ENCODE measurements around the gene AAK1.
A peak's percentile ranks its signal among the peaks of the same experiment; 100 is the strongest.

AAK1 gene

GRCh38 chr2:69518841-69519240 lies 124.7 kb downstream of the AAK1 start:
- Histone ChIP-seq H3K27ac (no peak overlapping the region), H3K4me1 (peaks cover 0 to 12% (median 5%) of the 10 kb centered on the region in 4 donors), H3K4me3 (no peak overlapping the region), H3K9me3 (no peaks in the 10 kb centered on the region), H3K36me3 (peaks cover 59 to 78% (median 66%) of the 10 kb centered on the region in 3 donors), H3K27me3 (no peaks in the 10 kb centered on the region)
- no peak for TF ChIP-seq CTCF (IDR thresholded peaks at IDR 0.05)
- intact Hi-C loops (cut with DNase I; ENCODE audit: low total_unique reads): no loop called here
- no peak for DNase-seq

- H3K4me1 ChIP-seq: peaks cover 0 to 12% (median 5%) of the 10 kb centered on the region in 4 donors
- no peaks in the 10 kb centered on the region for H3K27me3 ChIP-seq
- peaks cover 59 to 75% (median 71%) of the 10 kb centered on the region in 3 donors for H3K36me3 ChIP-seq
- no peak overlapping the region for H3K27ac ChIP-seq
- no peaks in the 10 kb centered on the region for H3K9me3 ChIP-seq
- no peak overlapping the region for H3K4me3 ChIP-seq
- intact Hi-C loops (cut with DNase I; ENCODE audit: low total_unique reads): no loop called here
- no peak for TF ChIP-seq CTCF (IDR thresholded peaks at IDR 0.05)
- no peak for DNase-seq
These were observed 126.1 kb downstream of the AAK1 start for GRCh38 chr2:69517410-69517809.

GRCh38 chr2:69514819-69515218 lies 128.7 kb downstream of the AAK1 start:
- DNase-seq: no peak
- H3K36me3 ChIP-seq: peaks cover 60 to 77% (median 71%) of the 10 kb centered on the region in 3 donors
- intact Hi-C loops (cut with DNase I; ENCODE audit: low total_unique reads): no loop called here
- no peak for TF ChIP-seq CTCF (IDR thresholded peaks at IDR 0.05)
- no peak overlapping the region for H3K4me3 ChIP-seq
- H3K27ac ChIP-seq: peak overlapping the region in 1 of 2 donors; percentile 40
- peaks cover 0 to 12% (median 5%) of the 10 kb centered on the region in 4 donors for H3K4me1 ChIP-seq
- no peaks in the 10 kb centered on the region for H3K27me3 ChIP-seq
- H3K9me3 ChIP-seq: no peaks in the 10 kb centered on the region

GRCh38 chr2:69514406-69514805 lies 129.1 kb downstream of the AAK1 start:
- TF ChIP-seq CTCF (IDR thresholded peaks at IDR 0.05): peak in 1 of 2 experiments; percentile 15
- peak in 1 of 2 donors; percentile 70 for DNase-seq
- Histone ChIP-seq H3K4me1 (peaks cover 0 to 12% (median 5%) of the 10 kb centered on the region in 4 donors), H3K27ac (peak overlapping the region in 1 of 2 donors; percentile 40), H3K4me3 (no peak overlapping the region), H3K36me3 (peaks cover 60 to 78% (median 68%) of the 10 kb centered on the region in 3 donors), H3K27me3 (no peaks in the 10 kb centered on the region), H3K9me3 (no peaks in the 10 kb centered on the region)
- intact Hi-C loops (cut with DNase I; ENCODE audit: low total_unique reads): no loop called here

GRCh38 chr2:69512446-69512845 lies 131.1 kb downstream of the AAK1 start:
- no peak for TF ChIP-seq CTCF (IDR thresholded peaks at IDR 0.05)
- no peak overlapping the region for H3K4me3 ChIP-seq
- intact Hi-C loops (cut with DNase I; ENCODE audit: low total_unique reads): no loop called here
- no peaks in the 10 kb centered on the region for H3K9me3 ChIP-seq
- no peak for DNase-seq
- no peak overlapping the region for H3K27ac ChIP-seq
- H3K27me3 ChIP-seq: no peaks in the 10 kb centered on the region
- H3K4me1 ChIP-seq: peaks cover 0 to 12% (median 5%) of the 10 kb centered on the region in 4 donors
- peaks cover 58 to 81% (median 70%) of the 10 kb centered on the region in 3 donors for H3K36me3 ChIP-seq

- Histone ChIP-seq H3K4me3 (no peak overlapping the region), H3K36me3 (peaks cover 71 to 92% (median 88%) of the 10 kb centered on the region in 3 donors), H3K27me3 (no peaks in the 10 kb centered on the region), H3K9me3 (no peaks in the 10 kb centered on the region), H3K4me1 (peaks cover 0 to 12% (median 5%) of the 10 kb centered on the region in 4 donors), H3K27ac (no peak overlapping the region)
- intact Hi-C loops (cut with DNase I; ENCODE audit: low total_unique reads): no loop called here
- TF ChIP-seq CTCF (IDR thresholded peaks at IDR 0.05): no peak
- DNase-seq: no peak
These were observed 133.3 kb downstream of the AAK1 start for GRCh38 chr2:69510204-69510603.

Measured in tibial artery (tissue), 4 donors.